GM12878 (cell line): ENCODE measurements around the gene NACA. TPM values are rescaled to one million over a fixed set of nuclear protein-coding genes. Genes with fewer than 3 reads are reported as not detected.
"Not testable (repeated sequence)": the region's sequence is repeated elsewhere in the genome, so short reads cannot be mapped to it uniquely, and the experiment has no call there.

Source experiments
- ATAC-seq: fragments of 200-7000 bp; cut with Tn5 transposase; 3 replicates; pipeline ENCODE4 v1.9.1; 2020; ENCODE audit warnings: mild to moderate bottlenecking, moderate library complexity
- BruUV-seq: library from RNA; stranded (reverse); fragments of 400-500 nt; replicated peaks from 2 replicates; lab custom pipeline; 2021; lab: Mats Ljungman, UMichigan
- CTCF ChIA-PET: fragments of 300-600 bp; sonication (Branson Sonifier 250); formaldehyde crosslinking; extraction: SDS; loops from one replicate; lab custom pipeline; 2021; ENCODE audit warnings: inconsistent platforms; lab: Yijun Ruan, JAX
- POLR2A ChIA-PET: fragments of 350-600 bp; formaldehyde crosslinking; extraction: SDS; loops from one replicate; lab custom pipeline; 2021; ENCODE audit warnings: inconsistent platforms; lab: Charles Lee
- RAD21 ChIA-PET: fragments of 300-600 bp; sonication (Branson Sonifier 250); formaldehyde crosslinking; loops from one replicate; lab custom pipeline; 2023; ENCODE audit warnings: antibody characterized with exemption; ENCODE audit not compliant: unreplicated experiment; lab: Charles Lee
- SMC1A ChIA-PET: fragments of 300-600 bp; sonication (Branson Sonifier 250); formaldehyde crosslinking; loops from one replicate; lab custom pipeline; 2023; ENCODE audit not compliant: unreplicated experiment, uncharacterized antibody; lab: Charles Lee
- DNase-seq: peaks from one replicate; pipeline ENCODE4 v3.0.0-alpha.2; 2011; ENCODE audit warnings: low read depth, low spot score
- FAIRE-seq: peaks from 3 replicates; lab custom pipeline; 2011; peaks lifted over from hg19 to GRCh38; lab: Jason Lieb, UNC
- H2AFZ ChIP-seq: 2 replicates; pipeline ENCODE4 v1.6.0; 2011; ENCODE audit warnings: low read depth, low read length, control low read depth; ENCODE audit not compliant: control insufficient read depth
- H3K27ac ChIP-seq: 2 replicates; pipeline ENCODE4 v1.5.1; 2011; ENCODE audit warnings: control low read depth; ENCODE audit not compliant: control insufficient read depth, insufficient read depth
- H3K27me3 ChIP-seq, 2 experiments: replicated peaks in 1 of 2; 2 replicates each; pipeline versions ENCODE4 v1.6.0 to v1.6.1; 2011; ENCODE audit warnings: low read length in 1 of 2; ENCODE audit not compliant: control insufficient read depth in 2 of 2, insufficient read depth in 2 of 2
- H3K36me3 ChIP-seq, 2 experiments: 2 replicates each; pipeline ENCODE4 v1.5.1; 2011; ENCODE audit warnings: low read length in 1 of 2; ENCODE audit not compliant: control insufficient read depth in 2 of 2, insufficient read depth in 2 of 2
- H3K4me1 ChIP-seq: 2 replicates; pipeline ENCODE4 v1.6.1; 2011; ENCODE audit warnings: mild to moderate bottlenecking, low read length, moderate library complexity, mixed read lengths; ENCODE audit not compliant: control insufficient read depth, insufficient read depth
- H3K4me2 ChIP-seq: 2 replicates; pipeline ENCODE4 v1.6.0; 2011; ENCODE audit warnings: control low read depth; ENCODE audit not compliant: control insufficient read depth, insufficient read depth
- H3K4me3 ChIP-seq: fragments of 200-600 bp; sonication (generic); 2 replicates; pipeline ENCODE4 v1.5.1; 2016
- H3K79me2 ChIP-seq: 2 replicates; pipeline ENCODE4 v1.6.0; 2011; ENCODE audit warnings: low read length; ENCODE audit not compliant: control insufficient read depth, insufficient read depth
- H3K9ac ChIP-seq: 2 replicates; pipeline ENCODE4 v1.8.0; 2011; ENCODE audit warnings: low read length, control low read depth, mixed read lengths; ENCODE audit not compliant: control insufficient read depth, insufficient read depth
- H3K9me3 ChIP-seq: replicated peaks from 3 replicates; pipeline ENCODE4 v1.5.1; 2011; ENCODE audit warnings: mild to moderate bottlenecking, low read length; ENCODE audit not compliant: control insufficient read depth, insufficient read depth
- H4K20me1 ChIP-seq: 2 replicates; pipeline ENCODE4 v1.6.0; 2011; ENCODE audit not compliant: control insufficient read depth, insufficient read depth
- WGBS: methylation state at CpG from one replicate; pipeline ENCODE4 v1.1.6; 2016; ENCODE audit warnings: low lambda C conversion rate; ENCODE audit not compliant: insufficient replicate concordance, insufficient coverage; ENCODE audit errors: missing lambda C conversion rate; 5-methylcytosine and 5-hydroxymethylcytosine counted together
- in situ Hi-C: fragments of 300-500 bp; cut with MboI; formaldehyde crosslinking; loops from 9 replicates; pipeline ENCODE4 v1.14.3; 2018; ENCODE audit warnings: mixed read lengths
- intact Hi-C: fragments of 100-400 bp; cut with micrococcal nuclease; formaldehyde crosslinking; loops from one replicate; pipeline ENCODE4 v1.14.2; 2022; ENCODE audit not compliant: unreplicated experiment
- polyA plus RNA-seq, 11 experiments: library from polyadenylated mRNA; depleted of rRNA in 4 of 11; unstranded in 6 of 11; stranded (reverse) in 5 of 11; fragments of >200 nt; fragmentation: Nextera tagmentation in 4 of 11; fragmentation: Illumina TruSeq in 1 of 11; extraction: Ambion mirVana in 4 of 11; extraction: Trizol in 1 of 11; gene quantifications; 1 replicate in 1 of 11; 2 replicates in 10 of 11; pipeline versions ENCODE4 v1.2.1 to v1.2.3, GENCODE V29; 2011 to 2016; ENCODE audit warnings: inconsistent platforms in 2 of 11, missing spikeins in 2 of 11, low read depth in 1 of 11
- total RNA-seq, 4 experiments: library from RNA; depleted of rRNA in 3 of 4; stranded (reverse); fragments of >200 nt in 3 of 4; fragmentation: Illumina TruSeq in 1 of 4; extraction: Trizol in 1 of 4; gene quantifications; 2 replicates each; pipeline versions ENCODE4 v1.2.1 to v1.2.3, GENCODE V29; 2013 to 2021
- TF ChIP-seq, protein P1 (sequence below): fragments of 450-650 bp; IDR thresholded peaks from 2 replicates; pipeline ENCODE4 v1.6.1; 2016; ENCODE audit warnings: mild to moderate bottlenecking

The NACA gene
- total and polyA plus RNA-seq, 10 of the 15 experiments (the other 5 are each of a cell fraction or from before 2014, with no cell fraction given): 1,181 to 2,782 (median 1,905) TPM

DNA sequence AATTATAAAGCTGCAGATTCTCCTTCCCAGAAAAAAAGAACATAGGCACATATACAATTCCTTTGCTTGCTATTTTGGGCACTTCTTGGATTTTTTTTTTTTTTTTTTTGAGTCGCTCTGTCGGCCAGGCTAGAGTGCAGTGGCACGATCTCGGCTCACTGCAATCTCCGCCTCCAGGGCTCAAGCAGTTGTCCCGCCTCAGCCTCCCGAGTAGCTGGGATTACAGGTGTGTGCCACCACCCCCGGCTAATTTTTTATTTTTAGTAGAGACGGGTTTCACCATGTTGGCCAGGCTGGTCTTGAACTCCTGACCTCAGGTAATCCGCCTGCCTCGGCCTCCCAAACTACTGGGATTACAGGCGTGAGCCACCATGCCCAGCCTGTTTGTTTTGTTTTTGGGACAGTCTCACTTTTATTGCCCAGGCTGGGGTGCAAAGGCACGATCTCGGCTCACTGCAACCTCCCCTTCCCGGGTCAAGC is 1.1 kb upstream of the NACA start:
- intact Hi-C loops: not testable (repeated sequence)

More for the DNA sequence above, 1.1 kb upstream of the NACA start:
- ChIA-PET POLR2A (interaction anchor here (0.5 to 2.6 kb wide), 18 partner anchors 10 to 766 kb away, joined by 4 to 26 read pairs (median 6); partner anchors contain the start of genes PRIM1 and PTGES3), CTCF (interaction anchor here (0.6 to 1.8 kb wide), 9 partner anchors 18 to 446 kb away, joined by 3 to 14 read pairs (median 4); partner anchors contain the start of gene STAT6), SMC1A (interaction anchor here (0.6 to 3.4 kb wide), 13 partner anchors 10 to 520 kb away, joined by 3 to 11 read pairs (median 4); partner anchors contain the start of genes PTGES3 and STAT6), RAD21 (interaction anchor here (0.7 to 2.6 kb wide), 9 partner anchors 22 to 284 kb away, joined by 3 to 19 read pairs (median 4); partner anchors contain the start of gene PTGES3)
- H2AFZ ChIP-seq, H3K9me3 ChIP-seq, FAIRE-seq, H4K20me1 ChIP-seq, H3K27me3 ChIP-seq, ATAC-seq, DNase-seq, in situ Hi-C loops, H3K4me3 ChIP-seq, BruUV-seq: not testable (repeated sequence)
- Histone ChIP-seq H3K36me3 (peaks cover 2 to 23% of the 10 kb centered on the region in 2 experiments; a peak in 3 of 4 replicates), H3K9ac (peak overlapping the region; percentile 99; the same call in 1 of the 2 replicates), H3K27ac (peak overlapping the region; percentile 93), H3K4me1 (peaks cover 20% of the 10 kb centered on the region), H3K4me2 (peak overlapping the region; percentile 78), H3K79me2 (peaks cover 40% of the 10 kb centered on the region)
- 92% methylated on average over 11 of the region's 15 CpGs for WGBS
- TF ChIP-seq, protein P1, sequence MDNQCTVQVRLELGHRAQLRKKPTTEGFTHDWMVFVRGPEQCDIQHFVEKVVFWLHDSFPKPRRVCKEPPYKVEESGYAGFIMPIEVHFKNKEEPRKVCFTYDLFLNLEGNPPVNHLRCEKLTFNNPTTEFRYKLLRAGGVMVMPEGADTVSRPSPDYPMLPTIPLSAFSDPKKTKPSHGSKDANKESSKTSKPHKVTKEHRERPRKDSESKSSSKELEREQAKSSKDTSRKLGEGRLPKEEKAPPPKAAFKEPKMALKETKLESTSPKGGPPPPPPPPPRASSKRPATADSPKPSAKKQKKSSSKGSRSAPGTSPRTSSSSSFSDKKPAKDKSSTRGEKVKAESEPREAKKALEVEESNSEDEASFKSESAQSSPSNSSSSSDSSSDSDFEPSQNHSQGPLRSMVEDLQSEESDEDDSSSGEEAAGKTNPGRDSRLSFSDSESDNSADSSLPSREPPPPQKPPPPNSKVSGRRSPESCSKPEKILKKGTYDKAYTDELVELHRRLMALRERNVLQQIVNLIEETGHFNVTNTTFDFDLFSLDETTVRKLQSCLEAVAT: peak; percentile 62
